Epithelial cell of esophagus (primary cell): ENCODE results near the gene UHMK1.

Source experiments
- DNase-seq: peaks from one replicate; pipeline ENCODE4 v3.0.0; 2010; ENCODE audit warnings: low read depth
- H3K4me3 ChIP-seq: 2 replicates; pipeline ENCODE4 v1.5.1; 2011; ENCODE audit warnings: mild to moderate bottlenecking, low read length, control low read depth
- CTCF ChIP-seq: IDR thresholded peaks from 2 replicates; pipeline ENCODE4 v1.5.1; 2011; ENCODE audit warnings: low read depth, mild to moderate bottlenecking, low read length, control low read depth, inconsistent platforms; ENCODE audit not compliant: insufficient read depth; ENCODE audit errors: missing control alignments

Gene UHMK1

GRCh38 chr1:162497104-162497722 lies 405 bp upstream of the UHMK1 start:
- H3K4me3 ChIP-seq = peak overlapping the region; percentile 87
- no peak for TF ChIP-seq CTCF
- DNase-seq = no peak

GRCh38 chr1:162498496-162498810 lies 835 bp downstream of the UHMK1 start:
- peak overlapping the region; percentile 87 for H3K4me3 ChIP-seq
- TF ChIP-seq CTCF = no peak
- peak; percentile 4 for DNase-seq

- no peak for DNase-seq
- H3K4me3 ChIP-seq = no peak overlapping the region
- TF ChIP-seq CTCF = no peak
These were observed 3.2 kb downstream of the UHMK1 start for GRCh38 chr1:162500805-162501204.

- H3K4me3 ChIP-seq = no peak overlapping the region
- no peak for TF ChIP-seq CTCF
- DNase-seq = no peak
These were observed 4.5 kb downstream of the UHMK1 start for GRCh38 chr1:162502077-162502476.

- peak; percentile 4 for DNase-seq
- no peak for TF ChIP-seq CTCF
These were observed 5.3 kb downstream of the UHMK1 start for GRCh38 chr1:162502928-162503327.

GRCh38 chr1:162527314-162527713 lies 29.7 kb downstream of the UHMK1 start:
- no peak for DNase-seq

More at GRCh38 chr1:162502928-162503327, 5.3 kb downstream of the UHMK1 start:
- H3K4me3 ChIP-seq = no peak overlapping the region

More at GRCh38 chr1:162527314-162527713, 29.7 kb downstream of the UHMK1 start:
- TF ChIP-seq CTCF = no peak
- H3K4me3 ChIP-seq = no peak overlapping the region
